GM18858 (cell line): Measurements from ENCODE around the gene CLCF1.

Source experiments
- ATAC-seq: cut with Tn5 transposase; IDR thresholded peaks from one replicate; pipeline ENCODE4 v1.9.1; 2021; ENCODE audit not compliant: unreplicated experiment

Gene CLCF1

DNA sequence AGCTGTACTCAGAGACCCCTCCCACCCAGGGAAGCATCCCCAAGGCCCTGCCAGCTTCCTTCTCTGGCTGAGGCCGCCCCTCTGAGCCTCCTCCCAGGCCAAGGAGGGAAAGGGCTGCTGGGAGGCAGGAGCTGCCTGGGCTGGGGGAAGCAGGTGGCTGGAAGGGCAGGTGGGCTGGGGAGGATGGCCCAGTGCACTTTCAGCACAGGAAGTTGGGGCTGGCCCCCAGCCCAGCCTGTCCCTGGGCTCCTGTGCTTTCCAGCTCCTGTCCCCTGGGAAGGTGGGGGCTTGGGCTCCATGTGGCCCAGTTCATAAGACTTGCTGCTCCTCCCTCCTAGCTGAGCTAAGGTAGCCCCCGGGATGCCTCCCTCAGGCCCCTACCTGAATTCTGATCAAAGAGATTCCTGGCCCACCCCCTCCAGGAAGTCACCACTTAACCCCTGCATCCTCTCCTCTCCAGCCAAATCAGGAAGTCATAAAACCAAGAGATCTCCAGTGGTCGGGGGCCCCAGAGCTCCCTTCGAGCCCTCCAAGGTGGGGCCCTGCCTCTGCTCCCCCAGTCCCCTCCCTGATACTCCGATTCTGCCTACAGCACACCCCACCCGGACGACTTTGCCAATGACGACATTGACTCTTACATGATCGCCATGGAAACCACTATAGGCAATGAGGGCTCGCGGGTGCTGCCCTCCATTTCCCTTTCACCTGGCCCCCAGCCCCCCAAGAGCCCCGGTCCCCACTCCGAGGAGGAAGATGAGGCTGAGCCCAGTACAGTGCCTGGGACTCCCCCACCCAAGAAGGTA is 23.4 kb upstream of the CLCF1 start:
- no peak for ATAC-seq

DNA sequence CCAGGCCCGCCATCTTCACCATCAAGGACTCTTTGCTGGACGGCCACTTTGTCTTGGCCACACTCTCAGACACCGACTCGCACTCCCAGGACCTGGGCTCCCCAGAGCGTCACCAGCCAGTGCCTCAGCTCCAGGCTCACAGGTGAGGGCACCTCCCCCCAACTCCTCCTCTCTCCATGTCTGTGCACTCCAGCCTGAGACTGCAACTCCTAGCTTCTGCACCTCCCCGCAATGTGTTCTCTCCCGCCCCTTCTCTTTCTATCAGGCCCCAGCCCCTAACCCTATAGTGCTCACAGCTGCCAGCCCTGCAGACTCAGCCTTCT is 22.8 kb upstream of the CLCF1 start:
- no peak for ATAC-seq

DNA sequence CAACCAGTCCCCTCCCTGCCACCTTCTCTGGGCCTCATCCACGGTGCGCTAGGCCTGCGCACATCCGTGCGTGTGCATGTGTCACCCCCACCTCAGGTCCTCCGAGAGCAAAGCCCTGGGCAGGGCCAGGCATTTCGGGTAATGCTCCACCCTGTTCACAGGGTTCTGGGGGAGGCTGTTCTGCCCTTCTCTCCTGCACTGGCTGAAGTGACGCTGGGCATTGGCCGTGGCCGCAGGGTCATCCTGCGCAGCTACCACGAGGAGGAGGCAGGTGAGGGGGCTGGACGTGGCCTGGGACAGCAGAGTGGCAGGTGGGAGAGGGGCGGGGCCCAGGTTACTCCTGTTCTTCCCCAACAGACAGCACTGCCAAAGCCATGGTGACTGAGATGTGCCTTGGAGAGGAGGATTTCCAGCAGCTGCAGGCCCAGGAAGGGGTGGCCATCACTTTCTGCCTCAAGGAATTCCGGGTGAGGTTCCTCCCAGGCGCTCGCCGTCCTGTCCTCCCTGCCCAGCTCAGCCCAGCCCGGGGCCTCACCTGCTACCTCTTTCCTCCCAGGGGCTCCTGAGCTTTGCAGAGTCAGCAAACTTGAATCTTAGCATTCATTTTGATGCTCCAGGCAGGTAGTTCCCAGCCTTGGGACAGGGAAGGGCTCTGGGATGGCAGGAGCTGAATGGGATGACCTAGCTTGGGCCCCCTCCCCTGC is 22.3 kb upstream of the CLCF1 start:
- no peak for ATAC-seq

- no peak for ATAC-seq
Measured at GRCh38 chr11:67393990-67394389, 20.6 kb upstream of the CLCF1 start.

DNA sequence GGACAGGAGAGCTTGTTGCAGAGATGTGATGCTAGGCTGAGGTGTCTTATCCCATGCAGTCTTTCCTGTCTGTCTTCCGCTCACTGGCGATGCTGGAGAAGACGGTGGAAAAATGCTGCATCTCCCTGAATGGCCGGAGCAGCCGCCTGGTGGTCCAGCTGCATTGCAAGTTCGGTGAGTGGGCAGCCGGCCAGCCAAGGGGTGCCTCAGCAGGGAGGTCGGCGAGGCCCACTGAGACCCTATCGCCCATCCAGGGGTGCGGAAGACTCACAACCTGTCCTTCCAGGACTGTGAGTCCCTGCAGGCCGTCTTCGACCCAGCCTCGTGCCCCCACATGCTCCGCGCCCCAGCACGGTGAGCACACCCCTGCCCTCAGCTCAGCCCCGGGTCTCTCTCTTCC is 20.0 kb upstream of the CLCF1 start:
- ATAC-seq: no peak

GRCh38 chr11:67392183-67392715 is 18.9 kb upstream of the CLCF1 start:
- ATAC-seq: no peak

DNA sequence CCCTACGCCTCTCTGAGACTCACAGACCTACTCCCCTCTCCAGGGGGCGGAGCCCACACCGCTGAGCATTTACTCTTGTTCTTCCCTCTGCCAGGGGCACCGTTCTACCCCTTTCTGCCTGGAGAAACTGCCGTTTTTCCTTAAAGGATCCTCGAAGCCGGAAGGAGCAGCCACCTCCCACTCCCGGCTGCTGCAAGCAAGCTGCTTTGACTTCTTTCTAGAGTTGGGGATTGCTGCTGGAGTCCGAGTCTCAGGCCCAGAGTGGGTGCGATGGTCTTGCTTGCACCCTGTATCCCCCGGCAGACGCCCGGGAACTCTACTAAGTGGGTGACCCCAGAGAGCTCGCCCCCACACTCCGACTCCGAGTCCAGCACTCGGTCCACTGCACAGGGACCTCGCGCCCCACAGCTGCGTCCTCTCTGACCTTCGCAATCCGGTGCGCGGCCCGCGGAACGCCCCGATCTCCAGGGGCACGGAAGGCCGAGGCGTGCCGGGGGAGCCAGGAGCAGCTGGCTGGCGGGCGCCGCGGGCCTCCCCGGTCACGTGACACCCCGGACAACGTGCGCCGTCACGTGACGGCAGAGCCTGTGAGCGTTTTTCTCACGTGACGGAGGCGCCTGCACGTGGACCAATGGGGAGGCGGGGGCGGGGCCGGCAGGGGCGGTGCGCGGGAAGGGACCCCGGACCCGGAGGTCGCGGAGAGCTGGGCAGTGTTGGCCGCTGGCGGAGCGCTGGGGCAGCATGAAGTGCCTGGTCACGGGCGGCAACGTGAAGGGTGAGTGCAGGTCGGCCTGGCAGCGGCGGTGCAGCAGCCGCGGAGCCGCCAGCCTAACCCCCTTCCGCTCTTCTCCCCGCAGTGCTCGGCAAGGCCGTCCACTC is 18.1 kb upstream of the CLCF1 start, which contains the start of gene RAD9A:
TSS of gene RAD9A (plus strand) at position 683 of the 879 bp plus-strand sequence. CDS start at position 742, 59 bp downstream.
- ATAC-seq: no peak

GRCh38 chr11:67390947-67391303 is 17.5 kb upstream of the CLCF1 start:
- no peak for ATAC-seq

DNA sequence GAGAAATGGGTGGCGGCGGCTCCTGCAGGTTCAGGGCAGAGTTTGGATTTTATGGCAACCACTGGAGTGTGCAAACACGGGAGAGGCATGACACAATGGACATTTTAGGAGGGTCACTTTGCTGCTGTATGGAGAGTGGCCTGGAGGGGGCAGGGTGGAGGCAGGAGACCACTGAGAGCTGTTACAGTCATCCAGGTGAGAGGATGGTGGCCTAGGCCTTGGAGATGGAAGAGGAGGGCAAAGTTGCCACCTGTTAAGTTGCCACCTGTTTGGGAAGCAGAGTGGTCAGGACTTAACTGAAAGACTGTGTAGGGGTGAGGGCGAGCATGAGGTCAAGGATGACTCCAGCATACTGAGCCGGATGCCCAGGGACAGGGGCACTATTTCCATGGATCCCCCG is 16.1 kb upstream of the CLCF1 start:
- no peak for ATAC-seq

GRCh38 chr11:67387518-67387917 is 14.1 kb upstream of the CLCF1 start:
- no peak for ATAC-seq

DNA sequence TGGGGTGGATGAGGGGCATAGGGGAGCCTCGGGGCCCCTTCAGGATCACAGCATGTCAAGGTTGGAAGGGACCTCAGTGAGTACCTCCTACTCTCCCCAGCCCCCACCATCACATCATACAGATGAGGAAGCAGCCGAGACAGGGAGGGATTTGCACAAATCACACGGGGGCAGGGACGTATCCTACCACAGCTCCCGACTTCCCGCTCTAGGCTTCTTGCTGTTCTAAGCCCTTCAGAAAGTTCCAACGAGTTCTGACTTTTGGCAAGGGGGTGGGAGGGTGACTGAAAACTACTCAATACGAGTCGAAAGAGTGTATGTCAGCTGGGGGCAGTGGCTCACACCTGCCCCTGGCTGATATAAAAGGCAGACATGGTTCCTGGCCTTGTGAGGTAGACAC is 13.7 kb upstream of the CLCF1 start:
- no peak for ATAC-seq

GRCh38 chr11:67384851-67385366 is 11.5 kb upstream of the CLCF1 start:
- no peak for ATAC-seq

GRCh38 chr11:67382276-67383136 is 9.1 kb upstream of the CLCF1 start:
- no peak for ATAC-seq

DNA sequence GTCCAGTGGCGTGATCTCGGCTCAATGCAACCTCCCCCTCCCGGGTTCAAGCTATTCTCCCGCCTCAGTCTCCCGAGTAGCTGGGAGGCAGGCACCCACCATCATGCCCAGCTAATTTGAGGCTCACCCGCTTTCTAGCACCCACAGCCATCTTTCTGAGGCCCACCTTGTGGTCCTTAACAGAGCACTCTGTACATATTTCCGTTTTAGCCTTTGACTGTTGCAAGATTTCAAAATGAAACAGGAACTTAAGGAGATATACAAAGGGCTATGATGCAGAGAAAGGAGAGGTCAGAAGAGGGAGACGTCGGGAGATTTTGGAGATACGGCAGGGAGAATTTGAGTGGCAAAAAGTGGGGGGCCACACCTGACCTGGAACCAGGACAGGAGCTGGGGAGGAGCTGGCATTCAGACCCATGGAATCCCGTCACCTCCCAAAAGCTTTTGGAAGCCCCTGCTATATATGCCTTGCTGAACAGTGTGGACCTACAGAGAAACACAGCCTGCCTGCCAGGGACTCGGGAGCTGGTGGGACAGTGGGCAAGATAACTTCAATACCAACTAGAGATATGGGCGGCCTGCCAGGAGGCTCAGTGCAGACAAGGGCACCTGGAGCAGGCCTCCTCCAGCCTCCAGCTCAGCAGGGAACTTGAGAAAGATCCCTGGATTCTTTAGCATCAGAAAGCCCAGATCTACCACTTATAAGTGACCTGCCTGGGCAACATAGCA is 8.0 kb upstream of the CLCF1 start:
- no peak for ATAC-seq

GRCh38 chr11:67379061-67380058 is 6.0 kb upstream of the CLCF1 start:
- ATAC-seq: no peak

DNA sequence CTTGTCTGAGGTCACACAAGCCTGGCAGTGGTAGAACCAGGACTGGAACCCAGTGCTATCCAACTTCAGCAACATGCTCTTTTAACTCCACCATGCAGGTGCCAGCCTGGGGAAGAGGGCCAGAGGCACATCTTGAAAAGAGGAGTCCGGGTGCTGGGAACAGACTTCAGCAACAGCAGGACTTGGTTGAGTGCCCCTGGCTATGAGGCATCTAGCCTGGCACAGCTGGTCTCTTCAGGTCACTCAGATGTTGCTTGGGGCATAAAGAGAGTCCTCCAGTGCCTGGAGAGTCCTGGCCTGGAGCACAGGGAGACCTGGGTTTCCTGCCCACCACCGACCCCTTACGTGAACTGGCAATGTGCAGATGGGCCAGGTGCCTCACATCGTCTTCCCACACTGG is 5.1 kb upstream of the CLCF1 start:
- ATAC-seq: no peak

DNA sequence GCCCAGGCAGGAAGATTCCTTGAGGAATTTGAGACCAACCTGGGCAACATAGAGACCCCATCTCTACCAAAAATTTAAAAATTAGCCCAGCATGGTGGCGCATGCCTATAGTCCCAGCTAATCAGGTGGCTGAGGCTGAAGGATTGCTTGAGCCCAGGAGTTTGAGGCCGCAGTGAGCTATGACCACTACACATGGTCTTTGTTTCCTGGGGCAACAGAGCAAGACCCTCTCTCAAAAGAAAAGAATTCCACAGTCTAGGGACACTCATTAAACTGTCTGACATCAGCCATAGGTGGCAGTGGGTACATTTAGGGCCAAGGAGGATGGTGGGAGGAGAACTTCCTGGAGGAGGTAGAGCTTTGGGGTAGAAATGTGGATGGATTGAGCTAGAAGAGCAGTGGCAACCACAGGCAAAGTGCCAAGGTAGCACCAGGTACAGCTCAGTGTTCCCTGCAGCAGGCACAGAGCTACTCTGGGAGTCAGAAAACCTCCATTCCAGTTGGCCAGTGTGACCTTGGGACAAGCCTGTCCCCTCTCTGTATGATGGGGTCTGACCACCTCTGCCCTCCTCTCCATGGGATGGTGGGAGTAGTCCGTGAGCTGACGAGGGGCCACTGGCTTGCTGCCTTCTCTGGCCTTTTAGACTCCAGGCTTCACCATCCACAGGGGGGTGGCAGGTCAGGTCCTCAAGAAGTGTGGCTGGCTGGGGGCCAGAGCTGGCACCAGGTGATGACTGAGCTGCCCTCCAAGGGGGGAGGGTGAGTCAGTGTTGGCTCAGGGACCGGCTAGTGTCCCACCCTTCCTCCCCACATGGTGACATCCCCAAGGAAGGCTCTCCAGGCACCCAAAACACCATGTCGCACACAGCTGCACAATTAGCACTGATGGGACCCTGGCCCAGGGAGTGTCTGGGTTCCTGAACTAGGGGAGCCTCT is 3.7 kb upstream of the CLCF1 start:
- ATAC-seq: no peak
